Kidney tubule cell (primary cell): ENCODE data around the gene IFITM10.

Experiments used
- DNase-seq: peaks from one replicate; pipeline ENCODE4 v3.0.0-alpha.2; 2018; ENCODE audit warnings: low spot score

IFITM10 gene

DNA sequence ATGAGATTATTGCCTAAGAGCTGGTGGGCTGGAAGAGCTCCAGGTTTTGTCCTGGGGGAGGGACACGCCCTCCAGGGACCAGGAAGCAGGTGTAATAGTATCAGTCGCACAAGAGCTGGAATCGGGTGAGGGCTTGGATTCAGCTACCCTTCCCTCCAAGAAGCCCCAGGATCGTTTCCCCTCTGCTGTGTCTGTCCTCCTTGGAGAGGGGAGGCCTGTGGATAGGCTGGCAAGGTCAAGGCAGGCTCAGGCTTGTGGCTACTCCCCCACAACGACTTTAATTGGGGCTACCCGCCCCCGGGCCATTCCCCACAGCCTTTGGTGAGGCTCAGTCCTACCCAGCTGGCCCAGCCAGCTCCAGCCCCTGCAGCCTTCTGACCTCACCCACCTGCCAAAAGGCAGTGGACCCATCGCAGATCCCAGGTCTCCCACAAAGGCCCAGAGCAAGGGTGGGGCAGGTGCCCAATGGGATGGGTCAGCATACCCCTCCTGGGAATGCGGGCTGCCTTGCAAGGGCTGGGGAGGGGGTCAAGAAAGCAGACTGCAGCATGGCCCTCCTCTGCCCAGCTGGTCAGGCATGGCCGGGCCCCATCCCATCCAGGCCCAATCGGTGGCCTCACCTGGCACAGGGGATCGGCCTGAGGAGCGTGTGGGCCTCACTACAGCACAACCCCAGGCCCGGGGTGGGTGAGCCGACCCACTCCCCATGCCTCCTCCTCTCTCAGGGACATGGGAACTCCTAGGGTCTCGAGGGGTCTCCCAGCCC is 12.3 kb upstream of the IFITM10 start:
- peak; percentile 90 for DNase-seq

DNA sequence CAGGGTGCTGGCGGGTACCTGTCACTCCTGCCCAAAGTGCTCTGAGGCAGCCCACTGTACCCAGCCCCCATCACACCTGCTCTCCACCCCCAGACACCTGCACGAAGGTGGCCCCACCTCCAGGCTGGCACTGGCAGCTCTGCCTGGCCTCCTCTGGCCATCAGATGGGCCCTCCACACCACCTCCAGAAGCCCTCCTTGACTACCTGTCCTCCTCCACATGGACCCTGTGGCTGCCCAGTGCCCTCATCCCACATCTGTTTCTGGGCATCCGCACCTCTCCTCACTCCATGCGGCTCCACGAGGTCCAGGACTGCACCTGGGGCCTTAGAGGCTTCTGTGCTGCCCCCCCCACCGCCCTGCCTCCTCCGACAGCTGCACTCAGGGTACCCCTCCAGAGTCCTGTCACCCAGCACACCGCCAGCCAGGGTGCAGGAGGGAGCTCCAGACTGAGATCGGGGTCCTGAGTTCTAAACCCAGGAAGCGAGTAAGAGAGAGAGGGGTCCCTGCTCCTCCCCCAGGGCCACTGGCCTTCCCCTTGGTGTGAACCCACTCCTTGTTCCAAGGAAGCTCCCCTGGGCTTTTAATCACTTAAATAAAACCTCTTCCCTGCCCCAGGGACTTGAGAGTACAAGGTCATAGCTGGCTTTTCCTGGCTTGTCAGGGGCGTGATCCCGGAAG is 11.6 kb upstream of the IFITM10 start:
- no peak for DNase-seq

DNA sequence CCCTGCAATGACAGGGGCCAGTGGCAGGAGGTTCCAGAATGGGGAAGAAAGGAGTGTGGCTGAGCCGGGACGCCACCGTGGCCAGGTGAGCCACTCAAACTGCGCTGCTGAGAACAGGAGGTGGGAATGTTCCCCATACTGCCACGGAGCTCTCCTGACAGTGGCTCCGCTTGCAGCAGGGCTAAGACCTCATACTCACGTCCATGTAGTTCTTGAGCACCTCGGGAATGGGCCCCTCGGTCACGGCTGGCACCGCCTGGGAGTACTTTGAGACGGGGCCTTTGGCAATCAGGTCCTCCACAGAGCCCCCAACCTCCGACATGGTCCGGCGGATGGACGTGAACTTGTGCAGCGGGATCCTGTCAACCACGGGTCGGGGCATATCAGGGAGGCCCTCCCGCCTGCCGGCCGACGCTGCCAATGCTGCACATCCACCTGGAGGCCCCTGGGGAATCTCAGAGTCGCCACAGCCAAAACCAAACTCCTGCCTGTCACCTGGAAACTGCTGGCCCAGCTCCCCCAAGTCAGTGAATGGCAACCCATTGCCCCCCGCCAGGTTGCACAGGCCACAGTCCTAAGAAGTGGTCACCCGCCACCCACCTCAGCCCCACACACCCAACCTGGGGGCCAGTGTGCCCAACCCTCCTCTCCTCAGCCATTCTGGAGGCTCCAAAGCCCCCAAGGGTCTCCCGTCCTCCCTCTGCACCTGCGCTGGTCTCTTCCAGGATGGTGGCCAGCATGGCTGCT is 10.9 kb upstream of the IFITM10 start:
- no peak for DNase-seq

DNA sequence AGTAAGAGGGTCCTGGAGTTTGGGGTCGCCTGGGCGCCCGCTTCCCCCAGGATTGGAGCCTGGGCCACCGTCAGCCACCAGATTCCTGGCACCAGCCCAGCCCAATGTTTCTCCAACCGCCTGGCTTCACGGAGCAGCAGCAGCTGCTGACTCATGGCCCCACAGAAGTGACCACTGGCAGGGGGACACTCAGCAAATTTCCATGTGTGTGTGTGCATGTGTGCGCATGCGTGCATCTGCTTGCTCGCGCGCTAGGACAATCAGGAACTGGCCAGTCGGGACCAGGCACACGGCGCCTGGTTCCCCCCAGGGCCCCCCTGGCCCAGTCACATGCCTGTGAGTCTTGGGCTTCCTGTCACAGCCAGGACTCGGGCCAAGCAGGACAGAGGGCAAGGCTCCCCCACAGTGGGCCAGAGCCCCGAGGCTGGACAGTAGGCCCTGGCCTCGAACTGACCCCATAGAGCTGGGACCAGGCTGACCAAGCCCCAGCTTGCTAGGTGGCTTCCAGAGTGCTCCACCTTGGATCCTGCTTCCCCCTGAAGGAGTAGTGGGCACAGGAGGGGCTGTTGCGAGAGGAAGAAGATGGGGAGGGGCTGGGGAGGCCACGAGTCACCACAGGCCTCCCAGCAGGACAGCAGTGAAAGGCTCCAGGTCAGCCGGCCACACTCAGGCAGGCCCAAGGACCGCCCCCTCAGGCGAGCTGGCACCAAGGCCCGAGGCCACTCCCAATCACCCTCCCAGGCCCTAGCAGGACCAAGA is 10.1 kb upstream of the IFITM10 start:
- DNase-seq: peak; percentile 95

DNA sequence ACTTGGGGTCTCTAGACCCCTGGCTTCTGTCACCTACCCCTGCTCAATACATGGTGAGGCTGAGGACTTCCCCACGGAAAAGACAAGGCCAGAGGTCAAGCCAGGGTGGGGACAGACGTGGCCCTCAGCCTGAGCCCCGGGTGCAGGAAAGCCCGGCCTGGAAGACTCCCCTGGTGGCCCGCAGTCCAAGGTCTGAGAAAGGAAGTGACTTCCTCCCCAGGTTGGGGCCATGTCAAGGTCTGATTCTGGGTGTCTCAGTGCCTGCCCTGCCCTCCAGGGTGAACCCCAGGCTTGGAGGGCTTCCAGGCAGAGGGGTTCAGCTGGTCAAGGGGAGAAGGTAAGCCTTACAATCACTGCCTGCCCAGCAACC is 9.4 kb upstream of the IFITM10 start:
- no peak for DNase-seq

DNA sequence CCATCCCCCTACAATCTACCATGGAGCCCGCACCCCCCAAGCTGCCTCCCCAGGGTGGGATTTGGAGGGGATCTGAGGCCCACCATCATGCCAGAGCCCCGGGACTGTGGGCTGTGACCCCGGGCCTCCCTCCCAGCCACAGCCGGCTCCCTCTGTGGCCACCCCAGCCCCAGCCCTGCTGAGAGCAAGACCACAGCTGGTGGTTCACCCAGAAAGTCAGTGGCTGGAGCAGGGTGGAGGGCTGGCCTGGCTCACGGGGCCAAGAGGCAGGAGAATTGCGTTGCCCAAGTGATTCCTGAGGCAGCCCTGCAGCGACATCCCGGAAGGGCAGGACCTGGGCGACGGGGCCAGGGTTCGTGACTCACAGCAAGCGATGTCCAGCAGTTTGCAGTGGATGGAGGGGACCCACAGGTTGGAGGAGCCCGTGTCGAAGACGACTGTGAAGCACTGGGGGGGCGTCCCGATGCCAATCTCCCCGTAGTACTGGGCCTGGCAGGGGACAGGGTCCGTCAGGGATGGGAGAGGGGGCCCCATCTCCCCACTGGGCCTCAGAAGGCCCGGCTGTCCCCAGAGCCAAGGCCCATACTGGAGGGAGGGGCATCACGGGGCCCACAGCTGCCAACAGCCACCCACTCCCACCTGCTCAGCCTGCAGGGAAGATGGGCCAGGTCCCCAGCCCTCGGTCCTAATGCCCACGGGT is 8.9 kb upstream of the IFITM10 start:
- DNase-seq: no peak

DNA sequence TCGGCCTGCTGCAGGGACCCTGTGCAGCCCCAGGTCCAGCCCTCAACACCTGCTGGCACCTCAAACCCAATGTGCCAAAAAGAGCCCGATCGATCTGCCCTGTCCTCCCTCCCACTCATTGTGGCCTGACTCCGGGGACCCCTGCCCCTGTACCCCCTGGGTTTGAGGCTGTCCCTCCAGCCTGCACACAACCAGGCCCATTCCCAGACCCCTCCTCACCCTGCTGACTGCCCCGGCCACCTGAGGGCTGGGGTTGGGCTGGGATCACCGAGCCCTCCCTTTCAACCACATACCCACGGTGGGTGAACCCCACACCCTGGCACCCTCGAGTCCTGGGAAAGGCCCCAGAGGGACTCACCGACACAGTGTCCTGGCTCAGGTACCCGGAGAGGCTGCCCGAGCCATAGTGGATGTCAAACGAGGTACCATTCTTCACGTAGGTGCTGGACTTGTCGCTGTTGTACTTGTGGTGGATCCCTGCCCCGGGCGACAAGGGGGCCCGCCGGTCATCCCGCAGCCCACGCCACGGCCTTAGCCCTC is 8.3 kb upstream of the IFITM10 start:
- no peak for DNase-seq

DNA sequence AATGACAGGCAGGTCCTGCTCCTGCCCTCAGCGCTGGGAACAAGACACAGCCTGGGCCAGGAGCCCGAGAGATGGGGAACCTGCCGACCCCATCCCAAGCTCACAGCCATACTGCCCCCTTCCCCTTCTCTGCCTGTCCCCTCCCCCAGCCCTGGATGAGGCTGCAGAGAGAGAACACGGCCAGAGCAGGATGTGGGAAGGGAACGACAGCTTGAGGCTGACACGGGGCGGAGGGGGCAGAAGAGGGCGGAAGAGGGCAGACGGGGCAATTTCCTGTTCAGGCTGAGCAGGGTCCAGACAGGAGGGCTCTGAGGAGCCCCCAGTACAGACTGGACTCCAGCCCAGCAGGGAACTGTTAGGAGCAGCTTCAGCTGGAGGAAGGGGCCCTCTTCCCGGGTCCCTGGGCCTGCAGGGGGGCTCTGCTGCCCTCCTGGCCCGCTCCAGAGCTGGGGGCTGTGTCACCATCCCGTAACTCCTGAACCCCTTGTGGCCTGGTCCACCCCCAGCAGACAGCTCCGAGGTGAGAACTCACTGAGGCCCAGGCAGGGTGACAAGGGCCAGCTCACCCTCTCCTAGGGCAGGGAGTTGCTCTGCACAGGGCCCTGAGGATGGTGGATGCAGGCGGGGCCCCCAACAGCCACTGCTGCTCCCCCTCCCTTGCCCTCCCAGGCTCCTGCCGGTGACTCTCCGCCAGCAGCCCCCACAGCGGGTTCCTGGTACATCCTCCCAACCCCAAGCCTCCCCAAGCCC is 7.6 kb upstream of the IFITM10 start:
- no peak for DNase-seq

DNA sequence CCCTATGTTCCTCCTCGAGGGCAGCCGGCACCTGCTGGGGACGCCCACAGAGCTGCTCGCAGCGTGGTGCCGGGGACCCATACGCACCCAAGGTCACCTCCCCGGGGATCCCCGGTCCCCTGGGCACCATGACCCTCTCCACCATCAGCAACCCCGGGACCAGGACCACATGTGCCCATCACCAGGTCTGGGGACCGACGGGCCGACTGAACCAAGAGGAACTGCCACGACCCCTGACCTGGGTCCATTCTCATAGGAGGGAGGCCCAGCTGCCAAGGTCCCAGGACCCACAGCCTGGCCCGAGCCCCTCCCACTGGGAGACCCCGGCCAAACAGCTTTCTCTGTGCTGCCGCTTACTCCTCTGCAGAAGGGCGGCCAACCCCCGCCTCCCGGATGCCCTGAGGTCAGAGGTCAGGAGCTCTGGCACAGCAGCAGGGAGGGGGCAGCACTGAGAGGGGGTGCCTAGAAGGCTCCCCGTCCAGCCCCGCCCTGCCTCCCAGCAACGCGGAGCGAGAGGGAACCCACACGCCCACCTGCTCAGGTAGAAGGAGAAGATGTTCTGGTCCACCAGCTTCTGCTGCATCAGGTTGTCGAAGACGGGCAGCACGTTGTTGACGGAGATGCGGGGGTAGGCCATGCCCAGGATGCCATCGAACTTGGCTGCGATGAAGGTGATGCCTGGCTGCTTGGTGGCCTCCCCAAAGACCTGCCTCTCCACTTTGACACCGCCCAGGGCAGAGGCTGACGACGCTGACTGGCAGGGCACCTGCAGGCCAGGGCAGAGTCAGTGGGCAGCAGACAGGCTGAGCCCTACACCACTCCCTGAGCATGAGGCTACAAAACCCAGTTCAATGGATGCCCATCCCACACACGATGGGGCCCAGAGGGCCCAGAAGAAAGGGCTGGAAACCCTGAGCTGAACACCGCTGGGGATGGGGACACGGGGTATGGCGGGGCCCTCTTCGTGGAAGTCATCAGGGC is 6.7 kb upstream of the IFITM10 start:
- DNase-seq: no peak

DNA sequence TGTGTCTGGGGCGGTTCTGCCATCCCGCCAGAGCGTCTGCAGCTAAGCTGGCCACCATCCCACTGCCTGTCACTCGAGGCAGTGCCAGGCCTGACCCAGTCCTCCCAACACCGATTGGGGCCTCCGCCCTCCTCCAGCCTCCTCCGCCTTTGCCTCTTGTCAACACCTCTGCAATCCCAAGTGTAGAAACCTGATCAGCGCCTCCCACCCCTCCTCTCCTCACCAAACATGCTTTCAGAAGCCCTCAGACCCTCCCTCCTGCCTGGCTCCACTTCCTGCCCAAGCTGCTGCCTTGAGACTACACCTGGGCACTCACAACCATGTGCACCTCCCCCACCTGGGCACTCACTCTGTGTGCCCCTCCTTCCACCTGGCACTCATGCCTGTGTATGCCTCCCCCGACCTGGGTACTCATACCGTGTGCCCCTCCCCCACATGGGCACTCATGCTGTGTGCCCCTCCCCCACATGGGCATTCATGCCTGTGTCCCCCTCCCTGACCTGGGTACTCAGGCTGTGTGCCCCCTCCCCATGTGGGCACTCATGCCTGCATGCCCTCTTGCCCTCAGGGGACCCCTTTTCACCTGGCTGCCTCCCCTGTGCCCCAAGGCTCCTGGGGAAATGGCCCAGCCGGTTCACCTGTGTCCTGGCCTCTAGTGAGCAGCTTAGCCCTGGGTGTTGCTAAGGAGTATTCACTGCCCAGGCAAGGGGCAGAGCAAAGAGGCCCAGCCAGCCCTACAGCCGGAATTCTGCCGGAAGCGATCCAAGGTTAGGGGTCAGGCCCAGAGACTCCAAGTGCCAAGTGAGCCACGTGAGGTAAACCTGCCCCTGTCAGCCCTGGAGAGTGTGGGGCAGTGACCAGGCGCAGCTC is 5.5 kb upstream of the IFITM10 start:
- DNase-seq: no peak

DNA sequence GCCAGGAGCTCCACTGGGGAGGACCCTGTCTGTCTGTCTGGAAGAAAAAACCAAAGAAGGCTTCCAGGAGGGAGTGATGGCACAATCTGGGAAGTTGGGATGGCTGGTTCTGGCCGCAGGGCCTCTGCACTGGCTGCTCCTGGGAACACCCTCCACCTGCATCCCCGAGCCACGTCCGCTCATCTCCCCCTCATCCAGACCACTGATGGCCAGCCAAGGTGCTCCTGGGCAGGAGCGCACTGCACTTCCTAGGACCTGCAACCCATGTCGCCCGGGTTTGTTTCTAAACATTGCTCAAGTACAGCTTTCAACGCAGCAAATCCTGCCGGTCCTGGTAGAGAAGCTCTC is 4.9 kb upstream of the IFITM10 start:
- no peak for DNase-seq

DNA sequence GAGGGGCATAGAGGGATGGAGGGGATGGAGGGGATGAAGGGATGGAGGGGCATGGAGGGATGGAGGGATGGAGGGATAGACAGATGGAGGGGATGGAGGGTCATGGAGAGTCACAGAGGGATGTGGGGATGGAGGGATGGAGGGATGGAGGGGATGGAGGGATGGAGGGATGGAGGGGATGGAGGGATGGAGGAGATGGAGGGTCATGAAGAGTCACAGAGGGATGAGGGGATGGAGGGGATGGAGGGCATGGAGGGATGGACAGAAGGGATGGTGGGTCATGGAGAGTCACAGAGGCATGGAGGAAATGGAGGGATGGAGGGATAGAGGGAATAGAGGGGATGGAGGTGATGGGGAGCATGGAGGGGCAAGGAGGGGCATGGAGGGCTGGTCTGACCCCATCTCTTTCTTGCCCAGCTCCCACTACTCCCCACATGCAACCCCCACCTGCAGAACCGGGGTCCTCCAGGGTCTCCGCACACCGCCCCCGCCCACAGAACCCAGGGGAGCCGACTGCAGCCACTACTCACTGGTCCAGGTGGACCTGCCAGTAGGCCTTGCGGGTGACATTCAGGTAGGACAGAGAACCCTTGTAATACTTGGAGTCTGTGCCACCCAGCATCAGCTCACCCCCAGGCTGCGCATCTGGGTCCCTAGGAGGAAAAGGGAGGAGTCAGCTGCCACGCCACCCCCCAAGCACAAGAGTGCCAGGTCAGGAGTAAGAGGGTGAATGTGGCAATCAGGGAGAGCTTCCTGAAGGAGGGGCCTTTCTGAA is 4.2 kb upstream of the IFITM10 start:
- no peak for DNase-seq

DNA sequence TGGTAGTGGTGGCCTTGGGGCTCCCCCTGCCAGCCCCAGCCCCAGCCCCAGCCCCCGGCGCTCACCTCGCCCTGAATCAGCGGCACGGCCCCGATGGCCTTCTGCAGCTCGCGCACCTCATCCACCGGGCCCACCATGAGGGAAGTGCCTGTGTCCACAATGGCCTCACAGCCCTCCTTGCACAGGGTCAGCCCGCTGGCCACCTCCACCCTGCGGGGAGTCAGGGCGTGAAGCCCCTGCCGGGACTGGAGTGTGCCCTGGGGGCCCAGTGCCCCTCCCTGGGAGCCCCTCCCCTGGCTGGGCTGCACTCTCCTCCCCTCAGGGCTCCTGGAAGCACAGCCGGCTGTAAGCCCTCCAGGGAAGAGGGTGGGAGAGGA is 3.5 kb upstream of the IFITM10 start:
- no peak for DNase-seq

DNA sequence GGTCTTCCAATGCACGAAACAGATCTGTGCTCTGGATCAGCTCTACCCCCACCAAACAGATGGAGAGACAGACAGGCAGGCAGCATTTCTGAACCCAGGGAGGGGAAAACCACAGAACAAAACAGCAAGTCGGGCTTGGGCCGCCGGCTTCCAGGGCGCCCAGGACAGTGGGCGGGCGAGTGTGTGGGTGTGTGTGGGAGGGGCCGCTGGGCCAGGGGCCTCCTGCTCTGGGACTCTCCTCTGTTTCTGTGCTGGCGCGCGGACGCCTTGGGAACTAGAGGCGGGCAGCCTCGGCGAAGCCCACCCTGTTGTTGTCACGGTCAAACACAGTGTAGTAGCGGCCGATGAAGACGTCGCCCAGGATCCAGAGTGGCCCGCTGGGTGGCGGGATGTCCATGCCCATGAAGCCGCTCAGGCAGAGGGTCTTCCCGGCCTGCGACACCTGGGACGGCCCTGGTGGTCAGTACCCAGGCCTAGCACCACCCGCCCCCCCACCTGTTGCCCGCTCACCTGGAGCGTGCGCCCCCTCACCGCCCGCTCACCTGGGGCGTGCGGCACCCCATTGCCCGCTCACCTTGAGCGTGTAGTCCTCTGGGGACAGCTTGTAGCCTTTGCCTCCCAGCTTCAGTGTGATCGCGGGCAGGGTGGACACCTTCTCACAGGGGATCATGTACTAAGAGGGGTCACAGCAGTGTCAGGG is 3.0 kb upstream of the IFITM10 start:
- DNase-seq: no peak

DNA sequence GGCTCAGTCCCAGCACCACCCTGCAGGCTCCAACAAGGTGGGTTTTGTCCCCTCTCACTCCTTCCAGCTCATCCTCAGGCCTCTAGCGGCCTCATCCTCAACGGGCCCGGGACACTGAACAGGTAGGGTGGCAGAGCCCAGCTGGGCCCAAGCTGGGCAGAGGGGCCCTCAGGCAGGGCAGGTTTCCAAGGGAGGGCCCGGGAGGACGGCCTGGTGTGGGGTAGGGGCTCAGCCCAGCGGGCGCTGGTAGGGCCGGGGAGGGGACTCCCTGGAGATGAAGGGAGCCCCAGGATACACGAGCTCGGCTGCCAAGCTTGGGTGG is 2.5 kb upstream of the IFITM10 start:
- no peak for DNase-seq

DNA sequence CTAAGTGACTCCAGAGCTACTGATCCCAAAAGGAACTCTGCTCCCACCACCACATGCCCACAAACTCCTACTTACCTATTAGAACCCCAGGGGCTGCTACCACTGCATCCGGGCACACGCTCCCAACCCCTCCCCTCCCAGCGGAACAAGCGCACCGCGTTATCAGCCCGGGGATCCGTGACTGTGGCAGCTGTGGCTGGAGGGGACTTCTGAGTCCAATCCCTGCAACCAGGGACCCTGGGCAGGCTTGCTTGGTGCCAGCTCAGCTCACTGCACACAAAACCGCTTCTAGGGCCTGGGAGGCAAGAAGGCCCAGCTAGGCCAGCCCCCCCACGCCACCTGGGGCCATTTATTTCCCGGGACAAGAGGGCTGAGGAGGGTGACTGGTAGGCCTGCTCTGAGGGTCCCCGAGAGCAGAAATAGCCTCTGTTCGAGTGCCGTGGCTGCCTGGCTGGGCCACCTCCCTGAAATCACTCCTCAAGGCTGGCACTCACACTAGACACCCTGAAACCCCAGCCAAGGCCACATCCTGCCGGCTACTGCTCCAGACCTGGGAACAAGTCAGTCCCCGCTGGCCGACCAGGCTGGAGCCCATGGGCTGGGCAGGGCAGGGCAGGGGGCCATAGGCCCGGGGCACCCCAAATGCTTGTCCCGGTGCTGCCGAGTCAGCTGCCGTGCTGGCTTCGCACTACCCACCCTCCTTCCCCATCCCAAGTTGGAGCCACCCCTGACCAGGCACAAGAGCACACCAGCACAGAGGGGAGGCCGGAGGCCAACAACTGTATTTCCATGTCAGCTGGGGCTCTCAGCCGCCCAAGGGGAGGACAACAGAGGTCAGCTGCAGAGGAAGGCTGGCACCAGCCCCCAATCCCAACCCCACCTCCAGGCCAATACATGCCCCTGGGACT is 1.9 kb upstream of the IFITM10 start:
- DNase-seq: no peak
